NCI-H345 treated with DMSO at 0.1 percent for 48 hours (cell line): ENCODE results near the gene THSD4.

ENCODE experiments used
- DNase-seq: peaks from one replicate; lab custom pipeline; 2025; ENCODE audit not compliant: unreplicated experiment; lab: John Stamatoyannopoulos, UW

The THSD4 gene

DNA sequence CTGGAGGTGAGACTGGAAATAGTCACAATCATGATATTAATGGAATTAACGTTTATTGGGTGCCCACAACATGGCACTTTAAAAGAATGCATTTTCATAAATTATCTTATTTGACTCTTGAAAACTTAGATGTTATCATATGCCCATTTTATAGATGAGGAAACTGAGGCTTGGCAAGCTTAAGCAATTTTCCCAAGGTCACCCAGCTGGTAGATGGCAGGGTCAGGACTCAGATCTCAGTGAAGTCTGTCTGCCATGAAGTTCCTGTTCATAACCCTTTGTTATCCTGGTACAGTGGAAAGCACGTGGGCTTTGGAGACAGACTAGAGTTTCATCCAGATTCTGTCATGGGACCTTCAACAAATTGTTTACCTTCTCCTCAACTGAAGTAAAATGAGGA is 520.5 kb downstream of the THSD4 start:
- DNase-seq: no peak

- no peak for DNase-seq
These were observed 523.6 kb downstream of the THSD4 start for GRCh38 chr15:71638876-71639275.

DNA sequence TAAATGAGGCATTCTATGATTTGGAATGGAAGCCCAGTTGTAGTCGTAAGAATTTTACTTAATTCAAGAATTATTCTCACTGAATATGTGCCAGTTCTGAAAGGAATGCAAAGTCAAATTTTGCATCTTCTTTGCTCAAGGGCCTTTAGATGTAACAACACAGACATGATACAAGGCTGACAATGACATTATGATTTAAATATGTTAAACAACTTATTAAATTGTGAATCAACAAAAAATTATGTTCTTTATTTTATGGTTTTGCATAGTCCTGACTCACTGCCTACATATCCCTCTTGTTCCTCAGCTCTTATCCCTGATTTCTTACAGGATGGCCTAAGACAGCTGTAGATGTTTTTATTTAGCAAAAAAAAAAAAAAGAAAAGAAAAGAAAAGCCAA is 524.2 kb downstream of the THSD4 start:
- DNase-seq: no peak

DNA sequence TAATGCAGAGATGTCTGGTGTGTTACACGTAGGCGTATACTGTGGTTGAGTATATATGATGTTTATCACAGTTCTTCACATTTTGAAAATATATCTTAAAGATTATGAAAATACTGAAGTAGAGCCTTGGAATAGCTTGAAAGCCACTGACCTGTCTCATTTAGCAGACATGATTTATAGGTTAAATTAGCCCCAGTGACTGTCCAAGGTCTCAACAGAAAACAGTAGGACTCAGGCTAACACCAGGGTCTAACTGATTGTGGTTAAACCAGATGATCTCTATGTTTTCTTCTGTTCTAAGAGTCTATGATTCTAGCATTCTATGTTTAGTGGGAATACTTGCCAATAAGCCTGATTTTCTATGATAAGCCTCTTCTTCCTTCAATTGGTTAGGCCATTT is 528.6 kb downstream of the THSD4 start:
- DNase-seq: no peak

DNA sequence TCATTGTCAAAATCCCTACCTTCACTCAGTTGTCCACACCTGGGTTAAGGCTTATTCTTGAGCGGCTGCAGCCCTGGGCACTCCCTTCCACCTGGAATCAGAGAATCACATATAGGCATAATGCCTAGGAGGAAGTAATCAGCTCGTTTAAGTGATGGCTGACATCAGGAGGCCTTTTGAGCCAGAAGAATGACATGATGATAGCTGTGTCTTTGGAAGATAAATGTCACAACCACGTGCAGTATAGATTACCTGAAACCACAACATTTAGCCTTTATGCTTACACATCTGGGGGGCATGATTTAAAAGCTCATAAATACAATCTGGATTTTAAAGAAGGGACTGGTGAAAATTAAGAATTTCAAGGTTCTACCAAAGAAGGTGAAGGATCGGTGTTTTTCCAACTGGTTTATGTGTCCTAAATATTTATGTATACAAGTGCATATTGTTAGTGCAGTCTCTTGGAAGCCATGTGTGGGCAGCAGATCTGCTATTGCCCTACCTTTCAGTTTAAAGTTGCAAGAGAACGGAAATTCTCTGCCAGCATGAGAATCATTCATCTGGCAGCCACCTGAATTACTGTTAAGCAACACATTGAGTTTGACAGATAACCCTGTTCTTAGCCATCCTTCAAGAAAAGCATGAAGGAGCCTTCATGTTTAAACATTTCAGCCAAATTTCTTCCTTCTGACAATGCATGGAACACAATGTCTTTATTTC is 531.7 kb downstream of the THSD4 start:
- DNase-seq: no peak

DNA sequence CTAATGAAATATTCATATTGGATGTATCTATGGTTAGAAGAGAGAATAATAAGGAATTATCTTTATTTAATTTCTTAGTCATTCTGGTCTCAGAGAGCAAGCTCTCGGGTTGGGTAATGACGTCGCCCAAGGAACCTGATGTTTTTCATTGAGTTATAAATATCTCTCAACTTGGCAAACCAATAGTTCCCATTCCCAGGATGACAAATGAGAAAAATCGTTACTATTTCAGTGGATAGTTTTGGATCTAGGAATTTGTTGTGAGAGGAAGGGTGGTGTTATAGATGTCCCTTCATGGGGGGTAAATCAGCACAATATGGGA is 532.2 kb downstream of the THSD4 start:
- no peak for DNase-seq

DNA sequence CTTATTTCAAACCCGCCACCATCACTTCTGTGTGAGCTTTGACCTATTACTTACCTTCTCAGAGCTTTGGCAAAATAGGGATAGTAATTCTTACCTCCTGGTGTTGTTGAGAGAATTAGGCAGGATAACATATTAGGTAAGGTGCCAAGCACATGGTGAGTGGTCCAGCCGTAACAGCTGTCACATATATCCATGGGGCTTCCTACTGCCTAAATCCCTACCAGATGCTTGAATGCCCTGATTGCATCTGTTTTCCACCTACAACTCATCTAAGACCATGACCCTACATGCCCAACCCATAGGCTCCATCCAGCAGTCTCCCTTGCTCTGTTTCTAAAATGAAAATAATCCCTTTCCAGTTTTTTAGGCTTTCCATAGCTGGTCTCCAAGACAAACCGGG is 532.8 kb downstream of the THSD4 start:
- no peak for DNase-seq

GRCh38 chr15:71649894-71650293 is 534.6 kb downstream of the THSD4 start:
- DNase-seq: no peak

DNA sequence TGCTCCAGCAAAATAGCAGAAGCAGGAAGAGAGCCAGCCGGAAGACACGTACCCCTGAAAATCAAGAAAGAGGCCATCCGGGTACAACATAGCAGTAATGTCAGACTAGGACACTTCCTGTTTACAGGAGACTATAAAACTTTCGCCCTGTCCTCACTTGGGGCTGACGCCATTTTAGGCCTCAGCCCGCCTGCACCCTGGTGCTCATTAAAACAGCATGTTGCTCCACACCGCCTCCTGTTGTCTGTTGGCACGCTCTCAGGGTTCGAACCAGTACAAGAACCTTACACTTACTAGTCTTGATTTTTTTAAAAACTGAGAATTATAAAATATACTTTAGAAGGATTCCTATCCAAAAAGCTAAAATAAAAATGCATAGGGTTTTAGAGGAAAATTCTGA is 535.3 kb downstream of the THSD4 start:
- no peak for DNase-seq

- peak; percentile 22 for DNase-seq
These were observed 536.5 kb downstream of the THSD4 start for GRCh38 chr15:71651750-71652186.

DNA sequence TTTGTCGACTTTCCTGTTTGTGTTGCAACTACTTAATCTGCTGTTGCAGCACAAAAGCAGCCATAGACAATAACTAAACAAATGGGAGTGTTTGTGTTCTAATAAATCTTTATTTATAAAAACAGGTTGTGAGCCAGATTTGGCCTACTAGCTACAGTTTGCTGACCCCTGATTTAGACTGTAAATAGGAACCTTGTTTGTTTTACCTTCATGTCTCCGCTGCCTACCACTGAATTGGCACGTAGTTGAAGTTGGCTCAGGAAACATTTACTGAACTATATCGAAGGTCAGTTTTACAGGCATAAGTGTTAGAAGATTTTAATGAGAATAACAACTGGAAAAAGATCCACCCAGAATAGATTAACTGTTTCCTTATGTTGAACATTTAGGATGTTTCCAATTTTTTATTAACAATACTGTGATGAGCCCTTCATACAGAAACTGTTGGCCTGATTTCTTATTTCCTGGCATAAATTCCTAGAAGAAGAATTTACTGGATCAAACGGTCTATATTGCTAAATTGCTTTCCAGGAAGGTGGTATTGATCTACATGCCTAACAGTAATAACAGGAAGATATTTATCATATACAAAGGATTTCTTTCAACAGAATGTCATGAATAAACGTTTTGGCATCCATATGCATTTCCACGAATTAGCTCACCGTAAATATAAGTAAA is 538.9 kb downstream of the THSD4 start:
- no peak for DNase-seq

- no peak for DNase-seq
These were observed 539.5 kb downstream of the THSD4 start for GRCh38 chr15:71654720-71655174.

DNA sequence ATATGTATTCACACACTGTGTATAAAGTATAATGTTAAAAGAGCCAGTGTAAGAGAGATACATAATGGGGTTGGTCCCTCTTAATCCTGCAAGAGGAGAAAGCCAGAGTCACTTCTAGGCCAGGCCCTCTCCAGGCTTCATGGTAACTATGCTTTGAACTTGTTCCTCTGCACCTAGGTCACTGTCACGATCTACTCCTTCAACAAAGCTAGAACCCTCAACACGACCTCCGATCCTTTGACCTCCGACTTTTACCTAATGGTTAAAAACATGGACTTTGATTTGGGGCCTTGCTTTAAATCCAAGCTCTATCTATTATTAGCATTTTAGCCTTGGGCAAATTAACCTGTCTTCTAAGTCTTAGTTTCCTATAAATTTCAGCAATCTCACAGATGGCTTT is 541.2 kb downstream of the THSD4 start:
- no peak for DNase-seq

GRCh38 chr15:71657141-71657540 is 541.9 kb downstream of the THSD4 start:
- DNase-seq: no peak

- no peak for DNase-seq
These were observed 542.8 kb downstream of the THSD4 start for GRCh38 chr15:71658036-71658435.

GRCh38 chr15:71658827-71659729 is 543.8 kb downstream of the THSD4 start:
- no peak for DNase-seq

DNA sequence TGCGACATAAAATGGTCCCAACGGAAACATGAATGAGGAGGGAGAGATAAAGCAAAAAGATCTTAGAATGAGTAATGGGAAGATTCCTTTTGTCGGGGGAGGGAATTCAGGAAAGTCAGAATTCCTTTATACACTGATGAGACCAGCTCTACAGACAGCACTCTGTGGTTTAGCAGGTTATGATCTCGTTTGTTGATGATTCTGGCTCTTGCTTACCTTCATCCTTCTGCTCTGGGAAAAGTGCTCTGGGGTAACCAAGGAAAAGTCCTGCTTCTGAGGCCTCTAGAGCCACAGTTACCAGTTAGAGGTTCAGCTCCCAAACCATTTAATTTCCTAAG is 544.4 kb downstream of the THSD4 start:
- DNase-seq: no peak

- no peak for DNase-seq
These were observed 545.2 kb downstream of the THSD4 start for GRCh38 chr15:71660501-71660900.

GRCh38 chr15:71662306-71662705 is 547.0 kb downstream of the THSD4 start:
- DNase-seq: no peak

- no peak for DNase-seq
These were observed 549.4 kb downstream of the THSD4 start for GRCh38 chr15:71664622-71665021.

DNA sequence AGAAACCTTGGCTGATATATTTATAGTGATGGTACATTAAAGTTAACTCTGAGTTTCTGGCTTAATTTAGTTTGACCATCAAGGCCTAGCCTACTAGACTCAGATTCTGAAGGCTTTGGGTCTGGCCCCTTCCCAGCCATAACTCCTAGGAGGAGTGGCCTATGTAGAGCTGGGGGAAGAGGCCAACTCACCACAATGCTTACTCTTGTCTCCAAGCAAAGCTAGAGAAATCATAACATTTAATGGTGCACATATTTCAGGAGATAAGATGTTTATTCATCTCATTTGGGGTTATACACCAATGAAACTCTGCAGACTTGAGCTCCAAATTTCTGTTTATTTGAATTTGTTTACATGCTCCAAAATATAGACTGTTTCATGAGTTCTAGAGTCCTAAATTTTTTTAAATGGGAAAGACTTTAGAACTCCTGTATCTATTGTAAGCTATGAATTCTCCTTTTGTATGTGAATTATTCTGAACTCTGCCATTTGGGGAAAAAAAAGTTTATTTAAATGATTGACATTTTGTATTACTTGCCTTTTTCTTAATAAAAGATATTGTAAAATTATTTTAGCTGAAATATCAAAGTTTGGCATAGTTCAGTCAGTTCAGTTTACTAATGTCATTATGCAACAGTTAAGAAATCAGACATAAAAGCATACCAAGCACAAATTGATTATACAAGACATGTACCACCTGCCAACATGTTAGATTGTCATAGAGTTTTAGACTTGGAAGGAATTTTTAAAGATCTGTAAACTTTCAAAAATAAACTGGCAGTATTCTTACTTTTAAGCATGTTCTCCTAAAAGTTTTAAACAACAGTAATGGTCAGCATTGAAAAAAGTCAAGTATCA is 551.7 kb downstream of the THSD4 start:
- no peak for DNase-seq
